Activated CD4-positive, alpha-beta T cell treated with anti-CD3 and anti-CD28 coated beads for 24 hours (primary cell): ENCODE data around the gene NDUFV1.

Experiments used
- DNase-seq, 2 donors: peaks; one replicate each; pipeline ENCODE4 v3.0.0-alpha.2; 2020; ENCODE audit warnings: low read depth in 2 of 2

The NDUFV1 gene

GRCh38 chr11:67640021-67640757 is 33.5 kb downstream of the NDUFV1 start:
- DNase-seq: peak; percentile 29 to 60

GRCh38 chr11:67640758-67641337 is 34.1 kb downstream of the NDUFV1 start:
- no peak for DNase-seq

- no peak for DNase-seq
These were observed 34.8 kb downstream of the NDUFV1 start for GRCh38 chr11:67641338-67642172.

GRCh38 chr11:67642173-67643120 is 35.7 kb downstream of the NDUFV1 start:
- no peak for DNase-seq

- no peak for DNase-seq
These were observed 37.3 kb downstream of the NDUFV1 start for GRCh38 chr11:67644042-67644441.

GRCh38 chr11:67644472-67645418 is 38.0 kb downstream of the NDUFV1 start:
- no peak for DNase-seq

GRCh38 chr11:67645521-67646461 is 39.1 kb downstream of the NDUFV1 start:
- no peak for DNase-seq

GRCh38 chr11:67646535-67647336 is 40.0 kb downstream of the NDUFV1 start:
- DNase-seq: no peak

- DNase-seq: no peak
These were observed 40.7 kb downstream of the NDUFV1 start for GRCh38 chr11:67647471-67647870.

GRCh38 chr11:67648140-67648795 is 41.5 kb downstream of the NDUFV1 start:
- DNase-seq: peak; percentile 26 to 38

GRCh38 chr11:67648796-67649613 is 42.3 kb downstream of the NDUFV1 start:
- DNase-seq: no peak

GRCh38 chr11:67649634-67650510 is 43.1 kb downstream of the NDUFV1 start:
- no peak for DNase-seq

GRCh38 chr11:67651976-67652781 is 45.4 kb downstream of the NDUFV1 start:
- no peak for DNase-seq

GRCh38 chr11:67652965-67653845 is 46.5 kb downstream of the NDUFV1 start:
- no peak for DNase-seq
